Epithelial cell of esophagus (primary cell): Measurements from ENCODE around the gene RAB8A.

Source experiments
- DNase-seq: peaks from one replicate; pipeline ENCODE4 v3.0.0; 2010; ENCODE audit warnings: low read depth
- H3K4me3 ChIP-seq: 2 replicates; pipeline ENCODE4 v1.5.1; 2011; ENCODE audit warnings: mild to moderate bottlenecking, low read length, control low read depth
- CTCF ChIP-seq: IDR thresholded peaks from 2 replicates; pipeline ENCODE4 v1.5.1; 2011; ENCODE audit warnings: low read depth, mild to moderate bottlenecking, low read length, control low read depth, inconsistent platforms; ENCODE audit not compliant: insufficient read depth; ENCODE audit errors: missing control alignments

Gene RAB8A

GRCh38 chr19:16111160-16111908, at the start of gene RAB8A:
RAB8A (plus strand) TSS chr19:16111889; CDS start chr19:16111902, 13 bp downstream.
- DNase-seq, result peak; percentile 100
- peak within 1 kb of the TSS; percentile 95 for H3K4me3 ChIP-seq
- peak; percentile 69 for TF ChIP-seq CTCF

- no peak overlapping the region for H3K4me3 ChIP-seq
- TF ChIP-seq CTCF, result no peak
- DNase-seq, result no peak
Measured at GRCh38 chr19:16061943-16062342, 49.7 kb upstream of the RAB8A start.

GRCh38 chr19:16062789-16063188, 48.9 kb upstream of the RAB8A start:
- DNase-seq, result peak; percentile 38
- no peak overlapping the region for H3K4me3 ChIP-seq

GRCh38 chr19:16064209-16064889, 47.3 kb upstream of the RAB8A start:
- no peak for TF ChIP-seq CTCF
- no peak for DNase-seq
- H3K4me3 ChIP-seq, result no peak overlapping the region

More at GRCh38 chr19:16062789-16063188, 48.9 kb upstream of the RAB8A start:
- peak; percentile 93 for TF ChIP-seq CTCF

- no peak overlapping the region for H3K4me3 ChIP-seq
- peak; percentile 59 for DNase-seq
- TF ChIP-seq CTCF, result peak; percentile 30
Measured at GRCh38 chr19:16066611-16067104, 45.0 kb upstream of the RAB8A start.

- DNase-seq, result peak; percentile 96
- no peak for TF ChIP-seq CTCF
- H3K4me3 ChIP-seq, result peak overlapping the region; percentile 86
Measured at GRCh38 chr19:16067205-16067938, 44.3 kb upstream of the RAB8A start.
